GM18519 (cell line): ENCODE measurements around the gene KRTAP10-1.
"Not testable (repeated sequence)": the region's sequence is repeated elsewhere in the genome, so short reads cannot be mapped to it uniquely, and the experiment has no call there.

Experiments used
- ATAC-seq: cut with Tn5 transposase; IDR thresholded peaks from one replicate; pipeline ENCODE4 v1.9.1; 2021; ENCODE audit warnings: mild to moderate bottlenecking, moderate library complexity; ENCODE audit not compliant: unreplicated experiment, low FRiP score

Gene KRTAP10-1

GRCh38 chr21:44539991-44540666, at the start of gene KRTAP10-1:
Gene KRTAP10-1 (minus strand): TSS chr21:44540195. CDS start chr21:44540150, 45 bp downstream.
- no peak for ATAC-seq

- no peak for ATAC-seq
These were observed 49.1 kb upstream of the KRTAP10-1 start for GRCh38 chr21:44589094-44589493.

GRCh38 chr21:44585892-44586291, 45.9 kb upstream of the KRTAP10-1 start:
- ATAC-seq, result no peak

GRCh38 chr21:44583800-44584147, 43.8 kb upstream of the KRTAP10-1 start:
- ATAC-seq, result no peak

GRCh38 chr21:44583089-44583799, 43.2 kb upstream of the KRTAP10-1 start:
- ATAC-seq, result no peak

GRCh38 chr21:44582055-44582454, 42.1 kb upstream of the KRTAP10-1 start:
- ATAC-seq, result no peak

GRCh38 chr21:44581158-44581557, 41.2 kb upstream of the KRTAP10-1 start:
- no peak for ATAC-seq

- ATAC-seq, result not testable (repeated sequence)
These were observed 40.3 kb upstream of the KRTAP10-1 start, which contains the start of gene KRTAP10-5 for GRCh38 chr21:44580231-44580821. Gene KRTAP10-5 (minus strand): TSS chr21:44580604. CDS start chr21:44580578, 26 bp downstream.

GRCh38 chr21:44579833-44580144, 39.8 kb upstream of the KRTAP10-1 start:
- no peak for ATAC-seq

GRCh38 chr21:44579056-44579832, 39.2 kb upstream of the KRTAP10-1 start:
- ATAC-seq, result no peak

- ATAC-seq, result no peak
These were observed 38.5 kb upstream of the KRTAP10-1 start for GRCh38 chr21:44578371-44579055.

- ATAC-seq, result no peak
These were observed 36.0 kb upstream of the KRTAP10-1 start for GRCh38 chr21:44576025-44576420.

GRCh38 chr21:44575307-44576024, 35.5 kb upstream of the KRTAP10-1 start:
- ATAC-seq, result no peak

- ATAC-seq, result no peak
These were observed 34.7 kb upstream of the KRTAP10-1 start for GRCh38 chr21:44574457-44575306.

- not testable (repeated sequence) for ATAC-seq
These were observed 33.8 kb upstream of the KRTAP10-1 start, which contains the start of gene KRTAP10-4 for GRCh38 chr21:44573630-44574456. Gene KRTAP10-4 (plus strand): TSS chr21:44573729. CDS start chr21:44573759, 30 bp downstream.

- ATAC-seq, result no peak
These were observed 33.1 kb upstream of the KRTAP10-1 start for GRCh38 chr21:44572959-44573583.
